HCT116 (cell line): ENCODE measurements around the gene TCF7L2. TPM values are rescaled to one million over a fixed set of nuclear protein-coding genes. Genes with fewer than 3 reads are reported as not detected.

Experiments
- ATAC-seq: fragments of 200-7000 bp; cut with Tn5 transposase; 2 replicates; pipeline ENCODE4 v1.9.1; 2020; ENCODE audit warnings: mild to moderate bottlenecking, moderate library complexity
- BruUV-seq: library from RNA; stranded (reverse); fragments of 400-500 nt; replicated peaks from 2 replicates; lab custom pipeline; 2021; lab: Mats Ljungman, UMichigan
- CTCF ChIA-PET: fragments of 300-600 bp; sonication (Branson Sonifier 250); formaldehyde crosslinking; loops from one replicate; lab custom pipeline; 2021; ENCODE audit warnings: antibody characterized with exemption; lab: Charles Lee
- POLR2A ChIA-PET: fragments of 300-600, 350-600 bp; sonication (Branson Sonifier 250); formaldehyde crosslinking; loops from one replicate; lab custom pipeline; 2021; ENCODE audit warnings: antibody characterized with exemption; lab: Charles Lee
- RAD21 ChIA-PET, 2 experiments: fragments of 300-600 bp; sonication (Branson Sonifier 250); formaldehyde crosslinking; loops; one replicate each; lab custom pipeline; 2023; ENCODE audit warnings: low total read pairs in 2 of 2; ENCODE audit not compliant: uncharacterized antibody in 2 of 2, unreplicated experiment in 2 of 2, low non-redundant PET in 1 of 2; lab: Charles Lee
- DNase-seq: peaks from one replicate; pipeline ENCODE4 v3.0.0-alpha.2; 2010; ENCODE audit warnings: low read depth, low spot score
- H2AFZ ChIP-seq: fragments of 200-600 bp; shearing (Covaris generic), sonication (generic); 2 replicates; pipeline ENCODE4 v1.6.1; 2017; ENCODE audit warnings: low read depth, mixed run types, mixed read lengths, antibody characterized with exemption, low read length; ENCODE audit not compliant: poor library complexity, severe bottlenecking
- H3K27ac ChIP-seq: 2 replicates; pipeline ENCODE4 v1.5.1; 2012; ENCODE audit warnings: low read depth, low read length
- H3K27me3 ChIP-seq: fragments of 200-600 bp; sonication (generic); 2 replicates; pipeline ENCODE4 v1.6.1; 2016; ENCODE audit warnings: mixed run types, low read length, mixed read lengths; ENCODE audit not compliant: insufficient read depth
- H3K36me3 ChIP-seq, 2 experiments: fragments of 200-500 bp in 1 of 2; fragments of 200-600 bp in 1 of 2; sonication (Bioruptor generic) in 1 of 2; sonication (generic) in 1 of 2; 2 replicates each; pipeline versions ENCODE4 v1.5.1 to v1.6.1; 2014 to 2016; ENCODE audit warnings: low read length in 2 of 2, inconsistent platforms in 1 of 2, mixed read lengths in 1 of 2, mixed run types in 1 of 2; ENCODE audit not compliant: insufficient read depth in 2 of 2, control insufficient read depth in 1 of 2
- H3K4me1 ChIP-seq, 2 experiments: fragments of 200-600 bp in 1 of 2; sonication (generic) in 1 of 2; 2 replicates each; pipeline versions ENCODE4 v1.5.1 to v1.6.1; 2012 to 2017; ENCODE audit warnings: low read length in 2 of 2, inconsistent platforms in 1 of 2, mild to moderate bottlenecking in 1 of 2, mixed read lengths in 1 of 2, mixed run types in 1 of 2, moderate library complexity in 1 of 2; ENCODE audit not compliant: insufficient read depth in 2 of 2, control insufficient read depth in 1 of 2
- H3K4me2 ChIP-seq: fragments of 200-600 bp; sonication (generic); 2 replicates; pipeline ENCODE4 v1.6.1; 2017; ENCODE audit warnings: mixed run types, low read length, mixed read lengths
- H3K4me3 ChIP-seq, 2 experiments: fragments of 200-600 bp in 1 of 2; sonication (generic) in 1 of 2; replicated peaks in 1 of 2; 2 replicates each; pipeline ENCODE4 v1.5.1; 2011 to 2016; ENCODE audit warnings: low read length in 2 of 2, control low read depth in 1 of 2, low read depth in 1 of 2, mild to moderate bottlenecking in 1 of 2, mixed read lengths in 1 of 2, mixed run types in 1 of 2
- H3K79me2 ChIP-seq: fragments of 200-600 bp; sonication (generic); 2 replicates; pipeline ENCODE4 v1.6.1; 2017; ENCODE audit warnings: mild to moderate bottlenecking, mixed run types, low read length, moderate library complexity, mixed read lengths; ENCODE audit not compliant: insufficient read depth
- H3K9ac ChIP-seq: fragments of 200-600 bp; sonication (generic); 2 replicates; pipeline ENCODE4 v1.6.1; 2016; ENCODE audit warnings: low read length, mixed read lengths
- H3K9me2 ChIP-seq: fragments of 200-600 bp; sonication (generic), shearing (Covaris generic); 2 replicates; pipeline ENCODE4 v1.6.1; 2017; ENCODE audit warnings: mixed run types, mild to moderate bottlenecking, moderate library complexity; ENCODE audit not compliant: insufficient read depth
- H3K9me3 ChIP-seq, 2 experiments: fragments of 200-500 bp in 1 of 2; fragments of 200-600 bp in 1 of 2; sonication (Bioruptor generic) in 1 of 2; sonication (generic) in 1 of 2; 2 replicates each; pipeline ENCODE4 v1.6.1; 2014 to 2017; ENCODE audit warnings: low read length in 2 of 2, mixed read lengths in 2 of 2, inconsistent platforms in 1 of 2, low read depth in 1 of 2, mild to moderate bottlenecking in 1 of 2, mixed run types in 1 of 2, moderate library complexity in 1 of 2; ENCODE audit not compliant: control insufficient read depth in 1 of 2, insufficient read depth in 1 of 2
- H4K20me1 ChIP-seq: fragments of 200-600 bp; sonication (generic), shearing (Covaris generic); 2 replicates; pipeline ENCODE4 v1.6.1; 2017; ENCODE audit warnings: mixed run types, mild to moderate bottlenecking, moderate library complexity; ENCODE audit not compliant: insufficient read depth
- ATF3 ChIP-seq: IDR thresholded peaks from 2 replicates; pipeline ENCODE4 v1.6.1; 2012
- CBX3 ChIP-seq: IDR thresholded peaks from 2 replicates; pipeline ENCODE4 v1.6.1; 2012; ENCODE audit warnings: low read depth
- CEBPB ChIP-seq: IDR thresholded peaks from 2 replicates; pipeline ENCODE4 v1.6.1; 2012; ENCODE audit warnings: low read depth
- EGR1 ChIP-seq: IDR thresholded peaks from 2 replicates; pipeline ENCODE4 v1.6.1; 2012; ENCODE audit warnings: low read depth
- EZH2phosphoT487 ChIP-seq: fragments of 200-600 bp; IDR thresholded peaks from 2 replicates; pipeline ENCODE4 v1.6.1; 2018; ENCODE audit warnings: antibody characterized with exemption, borderline replicate concordance
- JUND ChIP-seq: IDR thresholded peaks from 2 replicates; pipeline ENCODE4 v1.6.1; 2012
- MAX ChIP-seq: IDR thresholded peaks from 2 replicates; pipeline ENCODE4 v1.6.1; 2012
- POLR2A ChIP-seq: IDR thresholded peaks from 2 replicates; pipeline ENCODE4 v1.7.0; 2011; ENCODE audit warnings: borderline replicate concordance; ENCODE audit not compliant: insufficient read depth, insufficient read length; ENCODE audit errors: extremely low read depth
- REST ChIP-seq: IDR thresholded peaks from 2 replicates; pipeline ENCODE4 v1.6.1; 2012; ENCODE audit warnings: low read depth
- SP1 ChIP-seq: IDR thresholded peaks from 2 replicates; pipeline ENCODE4 v1.6.1; 2012; ENCODE audit warnings: low read depth
- SRF ChIP-seq: IDR thresholded peaks from 2 replicates; pipeline ENCODE4 v1.6.1; 2012; ENCODE audit warnings: low read depth
- ZBTB33 ChIP-seq: IDR thresholded peaks from 2 replicates; pipeline ENCODE4 v1.6.1; 2011; ENCODE audit warnings: mild to moderate bottlenecking, low read length, moderate library complexity; ENCODE audit not compliant: insufficient replicate concordance; ENCODE audit errors: extremely low read depth
- ZFX ChIP-seq: fragments of 450-650 bp; IDR thresholded peaks from 2 replicates; pipeline ENCODE4 v1.6.1; 2017
- ZNF274 ChIP-seq: fragments of 200-500 bp; sonication (Bioruptor generic); IDR thresholded peaks from 2 replicates; pipeline ENCODE4 v1.6.1; 2014; ENCODE audit warnings: mild to moderate bottlenecking, low read depth, low read length, inconsistent platforms
- intact Hi-C: fragments of 100-400 bp; cut with micrococcal nuclease; formaldehyde crosslinking; loops from 2 replicates; pipeline ENCODE4 v1.10.0; 2022
- total RNA-seq: library from RNA; stranded (reverse); gene quantifications from one replicate; pipeline ENCODE4 v1.2.1, GENCODE V29; 2021; ENCODE audit not compliant: unreplicated experiment

TCF7L2 gene
- total RNA-seq, 1 experiment from 2014 or later: 164 TPM

GRCh38 chr10:113162960-113163359 lies 212.9 kb downstream of the TCF7L2 start:
- BruUV-seq: no TSS peak
- CTCF ChIA-PET: no interaction called here

More at GRCh38 chr10:113162960-113163359, 212.9 kb downstream of the TCF7L2 start:
- POLR2A ChIA-PET: no interaction called here
- Histone ChIP-seq H3K79me2 (peaks cover 3% of the 10 kb centered on the region; the same call in 1 of the 2 replicates), H3K4me3 (no peak overlapping the region), H3K9ac (no peak overlapping the region), H3K9me2 (no peaks in the 10 kb centered on the region), H3K36me3 (peaks cover 73 to 87% of the 10 kb centered on the region in 2 experiments), H2AFZ (no peak overlapping the region), H3K4me1 (no peaks in the 10 kb centered on the region), H3K27ac (no peak overlapping the region), H3K4me2 (no peak overlapping the region), H4K20me1 (peaks cover 5% of the 10 kb centered on the region; the same call in 1 of the 2 replicates), H3K9me3 (no peaks in the 10 kb centered on the region), H3K27me3 (no peaks in the 10 kb centered on the region)
- RAD21 ChIA-PET: no interaction called here
- DNase-seq: no peak
- TF ChIP-seq ZNF274: no peak
- no peak for TF ChIP-seq MAX
- TF ChIP-seq JUND: no peak
- TF ChIP-seq ZBTB33: no peak
- TF ChIP-seq CBX3: no peak
- no peak for TF ChIP-seq REST
- no peak for TF ChIP-seq SRF
- no peak for TF ChIP-seq SP1
- no peak for TF ChIP-seq EGR1
- no peak for TF ChIP-seq CEBPB
- TF ChIP-seq EZH2phosphoT487: no peak
- no peak for TF ChIP-seq ZFX
- TF ChIP-seq POLR2A: no peak
- TF ChIP-seq ATF3: no peak
- ATAC-seq: no peak
- intact Hi-C loops: no loop called here
